Amniotic epithelial cell (primary cell): ENCODE results near the gene PDLIM4.

Experiments used
- DNase-seq: peaks from one replicate; pipeline ENCODE4 v3.0.0-alpha.2; 2010; ENCODE audit warnings: low read depth

PDLIM4 gene

GRCh38 chr5:132283423-132284043 is 26.0 kb downstream of the PDLIM4 start:
- DNase-seq, result peak; percentile 45

- peak; percentile 33 for DNase-seq
Measured at GRCh38 chr5:132289097-132289496, 31.6 kb downstream of the PDLIM4 start.

- DNase-seq, result no peak
Measured at GRCh38 chr5:132291026-132291425, 33.5 kb downstream of the PDLIM4 start.

GRCh38 chr5:132293066-132293991 is 35.8 kb downstream of the PDLIM4 start:
- DNase-seq, result peak; percentile 89

GRCh38 chr5:132293992-132294727 is 36.7 kb downstream of the PDLIM4 start, which contains the start of gene SLC22A4:
Gene SLC22A4, plus strand, starts transcription at chr5:132294394. Its CDS starts 223 bp downstream, at chr5:132294617.
- DNase-seq, result peak; percentile 91

- DNase-seq, result peak; percentile 81
Measured at GRCh38 chr5:132294728-132295504, 37.4 kb downstream of the PDLIM4 start.

- no peak for DNase-seq
Measured at GRCh38 chr5:132295505-132296411, 38.3 kb downstream of the PDLIM4 start.

- DNase-seq, result no peak
Measured at GRCh38 chr5:132296412-132297016, 39.0 kb downstream of the PDLIM4 start.

GRCh38 chr5:132297211-132297940 is 39.9 kb downstream of the PDLIM4 start:
- no peak for DNase-seq

- peak; percentile 66 for DNase-seq
Measured at GRCh38 chr5:132298298-132299212, 41.1 kb downstream of the PDLIM4 start.

- DNase-seq, result no peak
Measured at GRCh38 chr5:132299917-132300316, 42.4 kb downstream of the PDLIM4 start.

- DNase-seq, result no peak
Measured at GRCh38 chr5:132300577-132301343, 43.3 kb downstream of the PDLIM4 start.

GRCh38 chr5:132301344-132302271 is 44.1 kb downstream of the PDLIM4 start:
- DNase-seq, result no peak

GRCh38 chr5:132302413-132302812 is 44.9 kb downstream of the PDLIM4 start:
- DNase-seq, result no peak

GRCh38 chr5:132303589-132303988 is 46.1 kb downstream of the PDLIM4 start:
- DNase-seq, result peak; percentile 60

- DNase-seq, result no peak
Measured at GRCh38 chr5:132305420-132305819, 47.9 kb downstream of the PDLIM4 start.
